A673 (cell line): ENCODE results near the gene ACAD11.

Source experiments
- EZH2 ChIP-seq: fragments of 200-600 bp; sonication (generic); IDR thresholded peaks from 2 replicates; pipeline ENCODE4 v1.6.1; 2017; ENCODE audit warnings: borderline replicate concordance, low read depth, mild to moderate bottlenecking, mixed read lengths, antibody characterized with exemption, low read length; ENCODE audit not compliant: poor library complexity, severe bottlenecking
- TF ChIP-seq, protein P1 (sequence below): fragments of 300-800, 200-600 bp; sonication (generic); conservative IDR thresholded peaks from 2 replicates; pipeline ENCODE4 v1.5.1; 2017; ENCODE audit warnings: low read depth, mild to moderate bottlenecking, antibody characterized with exemption, low read length, moderate library complexity, mixed read lengths

- TF ChIP-seq, protein P1, sequence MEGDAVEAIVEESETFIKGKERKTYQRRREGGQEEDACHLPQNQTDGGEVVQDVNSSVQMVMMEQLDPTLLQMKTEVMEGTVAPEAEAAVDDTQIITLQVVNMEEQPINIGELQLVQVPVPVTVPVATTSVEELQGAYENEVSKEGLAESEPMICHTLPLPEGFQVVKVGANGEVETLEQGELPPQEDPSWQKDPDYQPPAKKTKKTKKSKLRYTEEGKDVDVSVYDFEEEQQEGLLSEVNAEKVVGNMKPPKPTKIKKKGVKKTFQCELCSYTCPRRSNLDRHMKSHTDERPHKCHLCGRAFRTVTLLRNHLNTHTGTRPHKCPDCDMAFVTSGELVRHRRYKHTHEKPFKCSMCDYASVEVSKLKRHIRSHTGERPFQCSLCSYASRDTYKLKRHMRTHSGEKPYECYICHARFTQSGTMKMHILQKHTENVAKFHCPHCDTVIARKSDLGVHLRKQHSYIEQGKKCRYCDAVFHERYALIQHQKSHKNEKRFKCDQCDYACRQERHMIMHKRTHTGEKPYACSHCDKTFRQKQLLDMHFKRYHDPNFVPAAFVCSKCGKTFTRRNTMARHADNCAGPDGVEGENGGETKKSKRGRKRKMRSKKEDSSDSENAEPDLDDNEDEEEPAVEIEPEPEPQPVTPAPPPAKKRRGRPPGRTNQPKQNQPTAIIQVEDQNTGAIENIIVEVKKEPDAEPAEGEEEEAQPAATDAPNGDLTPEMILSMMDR = no peak
- no peak for TF ChIP-seq EZH2
These were observed 137.7 kb downstream of the ACAD11 start for GRCh38 chr3:132521901-132522300.
